HG02588 (cell line): ENCODE data around the gene TAS2R10.
"Not testable (repeated sequence)": the region's sequence is repeated elsewhere in the genome, so short reads cannot be mapped to it uniquely, and the experiment has no call there.

Experiments
- ATAC-seq: cut with Tn5 transposase; IDR thresholded peaks from one replicate; pipeline ENCODE4 v1.9.1; 2021; ENCODE audit warnings: mild to moderate bottlenecking, moderate library complexity; ENCODE audit not compliant: unreplicated experiment

TAS2R10 gene, protein sequence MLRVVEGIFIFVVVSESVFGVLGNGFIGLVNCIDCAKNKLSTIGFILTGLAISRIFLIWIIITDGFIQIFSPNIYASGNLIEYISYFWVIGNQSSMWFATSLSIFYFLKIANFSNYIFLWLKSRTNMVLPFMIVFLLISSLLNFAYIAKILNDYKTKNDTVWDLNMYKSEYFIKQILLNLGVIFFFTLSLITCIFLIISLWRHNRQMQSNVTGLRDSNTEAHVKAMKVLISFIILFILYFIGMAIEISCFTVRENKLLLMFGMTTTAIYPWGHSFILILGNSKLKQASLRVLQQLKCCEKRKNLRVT

DNA sequence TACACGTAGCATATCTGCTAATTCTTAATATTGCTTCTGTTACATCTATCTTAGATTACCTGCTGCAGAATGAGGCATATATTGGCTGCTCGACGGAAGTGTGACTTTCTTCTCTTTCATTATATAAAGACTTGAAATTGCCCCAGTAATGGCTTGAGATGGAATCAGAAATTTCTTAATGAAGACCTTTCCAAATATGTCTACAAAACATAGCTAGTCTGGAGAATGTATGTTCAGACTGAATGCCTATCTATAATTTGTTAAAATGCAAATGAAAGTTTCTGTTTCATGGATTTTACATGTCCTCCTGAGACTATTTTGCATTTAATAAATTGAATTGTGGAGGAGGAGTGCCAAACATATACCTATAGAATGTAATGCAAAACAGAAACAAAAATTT lies at the start of gene TAS2R10:
TSS of gene TAS2R10 (minus strand) at position 101 of the 400 bp plus-strand sequence. CDS start at position 12, 89 bp downstream.
- ATAC-seq = no peak

GRCh38 chr12:10873378-10873777 lies 47.2 kb upstream of the TAS2R10 start:
- ATAC-seq = no peak

GRCh38 chr12:10867381-10867780 lies 41.2 kb upstream of the TAS2R10 start:
- ATAC-seq = no peak

DNA sequence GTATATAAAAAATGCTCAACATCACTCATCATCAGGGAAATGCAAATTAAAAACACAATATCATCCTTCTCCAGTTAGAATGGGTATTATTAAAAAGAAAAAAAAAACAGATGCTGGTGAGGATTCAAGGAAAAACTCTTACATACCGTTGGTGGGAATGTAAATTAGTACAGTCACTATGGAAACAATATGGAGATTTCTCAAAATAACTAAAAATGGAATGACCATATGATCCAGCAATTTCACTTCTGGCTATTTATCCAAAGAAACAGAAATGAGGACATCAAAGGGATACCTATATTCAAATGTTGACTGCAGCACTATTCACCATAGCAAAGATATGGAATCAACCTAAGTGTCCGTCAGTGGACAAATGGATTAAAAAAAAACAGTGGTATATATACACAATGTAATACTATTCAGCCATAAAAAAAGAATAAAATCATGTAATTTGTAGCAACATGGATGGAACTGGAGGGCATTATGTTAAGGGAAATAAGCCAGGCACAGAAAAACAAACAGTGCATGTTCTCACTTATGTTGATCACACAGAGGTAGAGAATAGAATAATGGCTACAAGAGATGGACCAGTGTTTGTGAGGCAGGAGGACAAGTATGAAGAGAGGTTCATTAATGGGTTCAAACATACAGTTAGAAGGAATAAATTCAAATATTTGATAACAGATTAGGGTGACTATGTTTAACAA lies 37.5 kb upstream of the TAS2R10 start:
- ATAC-seq = no peak

DNA sequence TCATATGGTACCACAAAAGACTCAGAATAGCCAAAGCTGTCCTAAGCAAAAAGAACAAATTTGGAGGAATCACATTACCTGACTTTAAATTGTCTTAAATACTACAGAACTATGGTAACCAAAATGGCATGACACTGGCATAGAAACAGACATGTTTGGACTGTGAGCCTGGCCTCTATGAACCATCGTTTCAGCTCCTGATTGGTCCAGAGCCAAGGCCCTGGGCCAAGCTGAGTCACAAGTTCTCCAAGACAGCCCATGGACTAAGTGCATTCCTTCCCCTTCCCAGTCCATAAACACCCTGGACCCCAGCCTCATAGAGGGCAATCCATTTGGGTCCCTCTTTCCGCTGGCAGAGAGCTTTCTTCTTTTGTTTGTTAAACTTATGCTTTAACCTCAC lies 35.2 kb upstream of the TAS2R10 start:
- ATAC-seq = no peak

- ATAC-seq = no peak
These were observed 29.6 kb upstream of the TAS2R10 start for GRCh38 chr12:10855807-10856206.

DNA sequence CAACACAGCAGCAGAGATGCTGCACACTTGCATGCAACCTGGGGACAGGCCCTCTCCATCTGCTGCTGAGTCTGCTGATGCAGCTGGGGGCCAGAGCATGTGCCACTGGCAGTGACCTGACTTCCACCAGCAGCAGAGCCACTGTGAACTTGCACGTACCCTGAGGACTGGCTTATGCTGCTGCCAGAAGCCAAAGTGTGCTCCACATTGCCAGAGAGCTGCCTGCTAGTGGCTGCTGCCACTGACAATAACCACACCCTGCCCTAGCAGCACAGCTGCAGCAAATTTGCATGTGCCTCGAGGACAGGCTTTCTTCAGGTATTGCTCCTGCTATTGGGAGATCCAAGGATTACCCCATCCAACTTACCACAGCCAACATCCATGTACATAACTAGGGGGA lies 27.6 kb upstream of the TAS2R10 start:
- no peak for ATAC-seq

DNA sequence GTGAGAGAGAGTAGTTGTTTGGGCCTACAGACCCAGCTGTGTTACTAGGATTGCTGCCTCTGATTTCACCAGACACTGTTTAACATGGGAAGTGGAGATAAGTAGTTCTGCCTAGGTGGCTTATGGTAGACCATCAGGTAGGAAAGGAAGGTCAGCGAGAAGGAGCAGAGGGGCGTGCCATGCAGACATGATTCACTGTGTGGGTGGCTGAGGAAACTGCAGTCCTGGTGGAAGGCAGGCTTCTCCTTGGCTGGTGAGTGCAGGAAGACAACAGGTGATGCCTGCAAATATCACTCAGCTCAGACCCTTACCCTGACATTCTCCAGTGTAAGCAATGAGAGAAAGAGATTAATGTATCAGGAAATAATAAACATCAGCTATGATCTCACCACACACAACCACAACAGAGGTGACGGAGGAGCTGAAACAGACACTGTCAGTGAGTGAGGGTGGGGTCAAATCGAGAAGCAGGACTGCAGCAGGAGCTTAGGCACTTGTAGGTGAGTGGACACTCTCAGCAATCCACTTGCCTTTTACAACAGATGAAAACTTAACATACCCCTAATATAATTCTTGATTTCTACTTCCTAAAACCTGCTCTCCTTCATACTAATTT lies 25.2 kb upstream of the TAS2R10 start:
- no peak for ATAC-seq

- ATAC-seq = no peak
These were observed 23.3 kb upstream of the TAS2R10 start, which contains the start of gene PRR4 for GRCh38 chr12:10849425-10849878. PRR4 (minus strand) TSS chr12:10849475; CDS start chr12:10849437, 38 bp downstream.

- no peak for ATAC-seq
These were observed 21.6 kb upstream of the TAS2R10 start for GRCh38 chr12:10847744-10848143.

- no peak for ATAC-seq
These were observed 16.7 kb upstream of the TAS2R10 start for GRCh38 chr12:10842862-10843261.

DNA sequence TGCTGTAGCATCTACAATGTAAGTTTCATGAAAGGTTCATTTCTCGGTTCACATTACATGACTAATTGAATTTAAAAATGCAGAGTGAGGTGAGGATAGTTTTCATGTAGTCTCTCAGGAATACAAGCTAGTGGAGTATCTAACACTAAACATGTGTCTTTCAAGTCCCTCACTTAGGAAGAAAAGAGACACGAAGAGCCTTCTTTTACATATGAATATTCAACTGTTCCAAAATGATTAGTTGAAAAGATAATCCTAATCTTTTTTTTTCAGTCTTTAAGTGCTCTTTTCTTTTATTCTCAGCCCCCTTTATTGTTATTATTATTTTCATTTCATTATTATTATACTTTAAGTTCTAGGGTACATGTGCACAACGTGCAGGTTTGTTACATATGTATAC lies 12.3 kb upstream of the TAS2R10 start:
- no peak for ATAC-seq

GRCh38 chr12:10829994-10830393 lies 3.8 kb upstream of the TAS2R10 start:
- no peak for ATAC-seq

- ATAC-seq = no peak
These were observed 1.2 kb downstream of the TAS2R10 start for GRCh38 chr12:10824957-10825356.

DNA sequence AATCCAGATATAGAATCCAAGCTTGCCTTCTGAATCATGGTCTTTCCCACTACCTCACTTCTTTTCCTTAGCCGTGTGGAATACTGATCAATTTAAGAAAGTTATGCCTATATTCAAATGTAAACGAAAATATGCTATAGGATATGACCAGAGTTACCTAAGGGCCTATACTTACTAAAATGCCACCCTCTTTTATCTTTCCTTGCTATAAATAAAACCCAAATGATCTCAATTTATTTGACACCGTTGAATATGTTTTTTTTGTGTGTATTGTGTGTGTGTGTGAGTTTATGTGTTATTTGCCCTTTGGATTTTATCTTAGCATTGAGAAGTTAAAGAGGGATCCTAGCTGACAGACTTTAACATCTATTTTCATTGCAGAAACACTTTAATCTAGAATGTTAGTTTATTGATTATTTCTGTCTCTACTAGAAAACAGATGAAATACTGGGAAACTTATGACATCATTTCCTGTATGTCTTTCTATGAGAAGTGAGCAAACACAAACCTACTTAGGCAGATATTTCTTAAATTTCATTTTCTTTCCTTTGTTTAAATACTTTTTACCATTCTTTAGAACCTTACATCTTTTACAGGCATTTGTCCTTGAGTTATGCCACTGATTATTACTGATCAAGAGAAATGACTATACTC lies 14.1 kb downstream of the TAS2R10 start:
- ATAC-seq = no peak

GRCh38 chr12:10810068-10810467 lies 16.1 kb downstream of the TAS2R10 start, which contains the start of gene TAS2R9:
TAS2R9 (minus strand) TSS chr12:10810168; CDS start chr12:10810075, 93 bp downstream.
- ATAC-seq = no peak

DNA sequence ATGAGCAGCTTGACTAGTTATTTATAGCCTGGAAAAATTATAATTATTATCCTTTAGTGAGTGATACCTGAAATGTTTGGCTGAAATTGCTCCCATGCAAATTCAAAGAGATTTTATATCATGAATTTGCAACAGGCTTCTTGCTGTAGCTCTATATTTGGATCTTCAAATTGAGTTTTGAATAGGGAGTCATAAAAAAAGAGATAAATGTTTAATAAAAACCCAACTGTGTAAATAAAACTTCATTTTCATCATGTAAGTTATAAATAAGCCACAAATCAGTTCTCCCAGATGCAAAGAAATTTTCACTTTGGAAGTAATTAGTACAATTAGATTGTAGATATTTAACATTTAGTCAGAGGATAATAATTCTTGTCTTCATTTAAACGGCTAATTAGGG lies 19.0 kb downstream of the TAS2R10 start, which contains the start of gene TAS2R8:
TSS of gene TAS2R8 (minus strand) at position 101 of the 400 bp plus-strand sequence. CDS start 306 bp downstream, outside the sequence.
- ATAC-seq = no peak

DNA sequence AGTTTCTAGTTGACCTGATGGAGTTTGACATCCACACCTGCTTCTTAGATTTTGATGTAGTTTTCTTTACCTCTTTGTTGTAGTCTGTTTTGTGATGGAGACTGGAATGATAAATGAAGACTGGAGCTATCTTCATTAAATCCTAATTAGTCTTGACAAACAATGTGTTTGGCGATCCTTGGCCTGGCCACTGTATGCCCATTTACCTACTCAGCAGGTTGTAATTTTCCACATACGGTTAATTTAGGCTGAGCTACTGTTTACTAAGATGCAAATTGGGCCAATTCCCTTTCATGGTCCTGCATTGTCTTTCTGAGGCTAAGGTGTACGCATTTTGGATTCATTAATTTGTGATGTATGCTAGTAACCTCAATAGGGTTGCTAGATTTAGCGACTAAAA lies 23.6 kb downstream of the TAS2R10 start, which contains the start of gene TAS2R7:
TSS of gene TAS2R7 (minus strand) at position 41 of the 400 bp plus-strand sequence. CDS start 57 bp downstream, outside the sequence.
- no peak for ATAC-seq

GRCh38 chr12:10801741-10802140 lies 24.4 kb downstream of the TAS2R10 start:
- no peak for ATAC-seq

- ATAC-seq = no peak
These were observed 31.9 kb downstream of the TAS2R10 start for GRCh38 chr12:10794222-10794621.

GRCh38 chr12:10791769-10792168 lies 34.4 kb downstream of the TAS2R10 start:
- ATAC-seq = not testable (repeated sequence)
